ENCODE data around the gene EYA3. TPM values are rescaled to one million over a fixed set of nuclear protein-coding genes. Genes with fewer than 3 reads are reported as not detected.
"Not testable (repeated sequence)": the region's sequence is repeated elsewhere in the genome, so short reads cannot be mapped to it uniquely, and the experiment has no call there.

Gene EYA3
- total RNA-seq, 1 donor from 2014 or later, result 15.7 TPM

DNA sequence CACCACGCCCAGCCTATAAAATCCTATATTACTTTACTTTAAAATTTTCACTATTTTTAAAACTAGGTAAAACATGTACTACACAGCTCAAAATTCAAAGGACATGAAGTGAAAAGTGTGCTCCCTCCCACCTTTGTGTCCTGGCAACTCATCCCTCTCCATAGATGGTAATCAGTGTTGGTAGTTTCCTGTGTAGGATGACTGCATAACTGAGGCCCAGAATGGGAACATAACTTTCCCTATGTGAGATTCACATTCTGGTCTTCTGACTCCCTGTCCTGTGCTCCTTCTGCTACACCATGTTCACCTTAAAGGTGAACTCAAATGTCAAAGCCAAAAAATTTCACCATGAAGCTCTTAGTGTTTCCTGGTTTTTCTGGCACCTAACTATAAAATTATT is 89.4 kb downstream of the EYA3 start:
- Mint-ChIP-seq H3K36me3 (ENCODE audit: low read depth) (peaks cover 23% of the 10 kb centered on the region), H3K4me3 (ENCODE audit: unreplicated experiment) (no peak overlapping the region), H3K4me1 (ENCODE audit: low read depth) (peaks cover 1% of the 10 kb centered on the region), H3K27ac (ENCODE audit: unreplicated experiment) (no peak overlapping the region), H3K27me3 (ENCODE audit: low read depth) (no peaks in the 10 kb centered on the region), H3K9me3 (ENCODE audit: low read depth) (no peaks in the 10 kb centered on the region)
- TF ChIP-seq, protein P1, sequence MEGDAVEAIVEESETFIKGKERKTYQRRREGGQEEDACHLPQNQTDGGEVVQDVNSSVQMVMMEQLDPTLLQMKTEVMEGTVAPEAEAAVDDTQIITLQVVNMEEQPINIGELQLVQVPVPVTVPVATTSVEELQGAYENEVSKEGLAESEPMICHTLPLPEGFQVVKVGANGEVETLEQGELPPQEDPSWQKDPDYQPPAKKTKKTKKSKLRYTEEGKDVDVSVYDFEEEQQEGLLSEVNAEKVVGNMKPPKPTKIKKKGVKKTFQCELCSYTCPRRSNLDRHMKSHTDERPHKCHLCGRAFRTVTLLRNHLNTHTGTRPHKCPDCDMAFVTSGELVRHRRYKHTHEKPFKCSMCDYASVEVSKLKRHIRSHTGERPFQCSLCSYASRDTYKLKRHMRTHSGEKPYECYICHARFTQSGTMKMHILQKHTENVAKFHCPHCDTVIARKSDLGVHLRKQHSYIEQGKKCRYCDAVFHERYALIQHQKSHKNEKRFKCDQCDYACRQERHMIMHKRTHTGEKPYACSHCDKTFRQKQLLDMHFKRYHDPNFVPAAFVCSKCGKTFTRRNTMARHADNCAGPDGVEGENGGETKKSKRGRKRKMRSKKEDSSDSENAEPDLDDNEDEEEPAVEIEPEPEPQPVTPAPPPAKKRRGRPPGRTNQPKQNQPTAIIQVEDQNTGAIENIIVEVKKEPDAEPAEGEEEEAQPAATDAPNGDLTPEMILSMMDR (IDR thresholded peaks at IDR 0.05), result no peak
- DNase-seq (ENCODE audit: low spot score), result no peak

DNA sequence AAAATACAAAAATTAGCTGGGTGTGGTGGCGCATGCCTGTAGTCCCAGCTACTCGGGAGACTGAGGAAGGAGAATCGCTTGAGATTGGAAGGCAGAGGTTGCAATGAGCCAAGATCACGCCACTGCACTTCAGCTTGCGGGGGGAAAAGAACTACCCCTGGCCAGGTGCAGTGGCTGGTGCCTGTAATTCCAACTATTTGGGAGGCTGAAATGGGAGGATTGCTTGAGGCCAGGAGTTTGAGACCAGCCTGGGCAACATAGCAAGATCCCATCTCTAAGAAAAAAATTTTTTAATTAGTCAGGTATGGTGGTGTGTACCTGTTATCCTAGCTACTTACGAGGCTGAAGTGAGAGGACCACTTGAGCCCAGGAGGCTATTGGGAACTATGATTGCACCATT is 93.9 kb downstream of the EYA3 start:
- H3K9me3 Mint-ChIP-seq (ENCODE audit: low read depth); H3K27ac Mint-ChIP-seq (ENCODE audit: unreplicated experiment); DNase-seq (ENCODE audit: low spot score); H3K27me3 Mint-ChIP-seq (ENCODE audit: low read depth); H3K4me3 Mint-ChIP-seq (ENCODE audit: unreplicated experiment): not testable (repeated sequence)
- Mint-ChIP-seq H3K36me3 (ENCODE audit: low read depth) (peaks cover 29% of the 10 kb centered on the region), H3K4me1 (ENCODE audit: low read depth) (peaks cover 14% of the 10 kb centered on the region)

DNA sequence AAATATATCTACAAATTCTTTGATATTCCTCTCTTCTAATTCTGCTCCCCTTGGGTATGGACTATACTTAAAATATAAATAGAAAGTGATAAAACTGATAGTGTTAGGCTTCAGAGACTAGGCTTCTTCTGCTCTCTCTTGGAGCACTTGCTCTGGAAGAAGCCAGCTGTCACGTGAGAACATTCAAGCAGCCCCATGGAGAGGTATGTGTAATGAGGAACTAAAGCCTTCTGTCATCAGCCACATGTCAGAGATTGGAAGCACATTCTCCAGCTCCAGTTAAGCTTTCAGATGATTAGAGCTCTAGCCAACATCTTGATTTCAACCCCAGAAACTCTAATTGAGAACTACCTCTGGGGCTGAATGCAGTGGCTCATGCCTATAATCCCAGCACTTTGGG is 94.3 kb downstream of the EYA3 start:
- no peak for DNase-seq (ENCODE audit: low spot score)
- TF ChIP-seq, protein P1 (IDR thresholded peaks at IDR 0.05), result no peak
- H3K4me3 Mint-ChIP-seq (ENCODE audit: unreplicated experiment), result no peak overlapping the region
- no peak overlapping the region for H3K27ac Mint-ChIP-seq (ENCODE audit: unreplicated experiment)
- H3K9me3 Mint-ChIP-seq (ENCODE audit: low read depth), result no peaks in the 10 kb centered on the region
- peaks cover 30% of the 10 kb centered on the region for H3K36me3 Mint-ChIP-seq (ENCODE audit: low read depth)
- H3K4me1 Mint-ChIP-seq (ENCODE audit: low read depth), result peaks cover 14% of the 10 kb centered on the region
- no peaks in the 10 kb centered on the region for H3K27me3 Mint-ChIP-seq (ENCODE audit: low read depth)

DNA sequence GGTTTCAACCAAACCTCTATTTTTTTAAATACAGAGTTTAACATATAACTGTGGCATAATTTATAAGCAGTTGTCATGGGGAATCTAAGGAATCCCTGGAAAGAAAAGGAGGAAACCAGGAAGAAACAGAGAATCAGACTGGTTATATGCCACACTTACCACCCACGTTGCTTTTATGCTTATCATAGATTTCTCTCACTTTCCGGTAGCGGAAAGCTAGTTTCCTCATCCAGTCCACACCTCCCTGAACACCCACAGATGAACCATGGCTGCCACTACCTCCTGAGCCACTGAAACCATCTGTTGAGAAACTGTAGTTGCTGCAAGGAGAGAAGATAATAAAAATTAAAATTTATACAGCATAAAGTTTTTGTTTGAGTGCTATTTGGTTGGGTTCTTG is 95.2 kb downstream of the EYA3 start:
- no peak overlapping the region for H3K4me3 Mint-ChIP-seq (ENCODE audit: unreplicated experiment)
- H3K36me3 Mint-ChIP-seq (ENCODE audit: low read depth), result peaks cover 33% of the 10 kb centered on the region
- peaks cover 14% of the 10 kb centered on the region for H3K4me1 Mint-ChIP-seq (ENCODE audit: low read depth)
- TF ChIP-seq, protein P1 (IDR thresholded peaks at IDR 0.05), result no peak
- H3K27ac Mint-ChIP-seq (ENCODE audit: unreplicated experiment), result peak overlapping the region; percentile 78
- H3K9me3 Mint-ChIP-seq (ENCODE audit: low read depth), result no peaks in the 10 kb centered on the region
- H3K27me3 Mint-ChIP-seq (ENCODE audit: low read depth), result no peaks in the 10 kb centered on the region
- DNase-seq (ENCODE audit: low spot score), result no peak

GRCh38 chr1:27992276-27992675 is 96.1 kb downstream of the EYA3 start:
- Mint-ChIP-seq H3K4me3 (ENCODE audit: unreplicated experiment) (no peak overlapping the region), H3K27me3 (ENCODE audit: low read depth) (no peaks in the 10 kb centered on the region), H3K27ac (ENCODE audit: unreplicated experiment) (no peak overlapping the region), H3K36me3 (ENCODE audit: low read depth) (peaks cover 30% of the 10 kb centered on the region), H3K4me1 (ENCODE audit: low read depth) (peaks cover 14% of the 10 kb centered on the region), H3K9me3 (ENCODE audit: low read depth) (no peaks in the 10 kb centered on the region)
- TF ChIP-seq, protein P1 (IDR thresholded peaks at IDR 0.05), result no peak
- no peak for DNase-seq (ENCODE audit: low spot score)

DNA sequence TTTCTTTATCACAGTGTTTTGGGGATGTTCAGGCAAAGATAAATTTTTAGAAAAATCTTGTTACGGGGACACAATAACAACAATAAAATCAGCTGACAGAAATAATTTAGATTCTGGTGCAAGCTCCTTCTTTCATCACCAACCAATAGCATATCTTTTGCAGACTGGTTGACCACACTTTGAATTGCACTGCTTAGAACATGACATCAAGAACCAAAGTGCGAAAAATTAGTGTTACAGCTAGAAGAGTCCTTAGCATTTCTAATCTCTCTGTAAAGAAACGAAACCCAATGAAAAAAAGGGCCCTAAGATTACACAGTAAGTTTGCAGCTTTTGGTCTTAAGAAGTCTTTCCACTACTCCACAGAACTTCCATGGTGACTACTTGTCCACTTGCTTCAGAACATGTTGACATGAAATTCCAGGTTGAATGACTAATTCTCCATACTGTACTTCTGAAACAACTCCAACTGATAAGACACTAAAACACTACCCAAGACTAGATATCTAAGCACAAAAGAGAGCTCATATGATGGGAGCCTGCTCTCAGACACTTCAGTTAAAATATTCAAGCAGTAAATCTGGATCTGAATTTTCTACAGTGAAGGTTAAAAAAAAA is 97.4 kb downstream of the EYA3 start:
- Mint-ChIP-seq H3K27me3 (ENCODE audit: low read depth) (no peaks in the 10 kb centered on the region), H3K9me3 (ENCODE audit: low read depth) (no peaks in the 10 kb centered on the region), H3K27ac (ENCODE audit: unreplicated experiment) (no peak overlapping the region), H3K4me1 (ENCODE audit: low read depth) (peaks cover 14% of the 10 kb centered on the region), H3K36me3 (ENCODE audit: low read depth) (peaks cover 23% of the 10 kb centered on the region), H3K4me3 (ENCODE audit: unreplicated experiment) (no peak overlapping the region)
- no peak for DNase-seq (ENCODE audit: low spot score)
- TF ChIP-seq, protein P1 (IDR thresholded peaks at IDR 0.05), result no peak
